Spleen (tissue), 11 donors: Measurements from ENCODE around the gene METTL21C. TPM values are rescaled to one million over a fixed set of nuclear protein-coding genes. Genes with fewer than 3 reads are reported as not detected.
A peak's percentile ranks its signal among the peaks of the same experiment; 100 is the strongest.

Experiments used
- DNase-seq: peaks from one replicate; pipeline ENCODE4 v3.0.0-alpha.2; 2020
- H3K27ac ChIP-seq, 8 donors: fragments of 200-600 bp; sonication (generic) in 7 of 8; 1 replicate in 4 of 8; 2 replicates in 4 of 8; pipeline versions ENCODE4 v1.5.0 to v1.8.0; 2016 to 2021; ENCODE audit warnings: inconsistent platforms in 4 of 8, mild to moderate bottlenecking in 4 of 8, moderate library complexity in 1 of 8
- H3K27me3 ChIP-seq, 7 donors: fragments of 200-600 bp; sonication (generic) in 6 of 7; replicated peaks in 1 of 7; 1 replicate in 4 of 7; 2 replicates in 3 of 7; pipeline versions ENCODE4 v1.5.0 to v1.8.0; 2016 to 2021; ENCODE audit warnings: inconsistent platforms in 3 of 7, mild to moderate bottlenecking in 1 of 7
- H3K36me3 ChIP-seq, 6 donors: fragments of 200-600 bp; sonication (generic) in 5 of 6; 1 replicate in 4 of 6; 2 replicates in 2 of 6; pipeline versions ENCODE4 v1.5.0 to v1.8.0; 2016 to 2021; ENCODE audit warnings: inconsistent platforms in 2 of 6
- H3K4me1 ChIP-seq, 6 donors: fragments of 200-600 bp; sonication (generic) in 5 of 6; 1 replicate in 3 of 6; 2 replicates in 3 of 6; pipeline versions ENCODE4 v1.5.0 to v1.8.0; 2016 to 2021; ENCODE audit warnings: inconsistent platforms in 3 of 6
- H3K4me3 ChIP-seq, 8 donors: fragments of 200-600 bp; sonication (generic) in 7 of 8; 1 replicate in 4 of 8; 2 replicates in 4 of 8; pipeline versions ENCODE4 v1.5.0 to v1.8.0; 2016 to 2021; ENCODE audit warnings: inconsistent platforms in 4 of 8, mild to moderate bottlenecking in 4 of 8, moderate library complexity in 2 of 8
- H3K9me3 ChIP-seq, 8 donors: fragments of 200-600 bp; sonication (generic) in 7 of 8; 1 replicate in 4 of 8; 2 replicates in 4 of 8; pipeline versions ENCODE4 v1.5.0 to v1.8.0; 2016 to 2021; ENCODE audit warnings: inconsistent platforms in 4 of 8
- CTCF ChIP-seq, 11 experiments: fragments of 200-600 bp in 7 of 11; fragments of 450-650 bp in 4 of 11; sonication (generic) in 4 of 11; IDR thresholded peaks in 8 of 11; conservative IDR thresholded peaks in 3 of 11; 1 replicate in 7 of 11; 2 replicates in 4 of 11; pipeline versions ENCODE4 v1.4.0 to v1.8.0; 2016 to 2021; ENCODE audit warnings: antibody characterized with exemption in 11 of 11, inconsistent platforms in 4 of 11, mild to moderate bottlenecking in 1 of 11
- POLR2A ChIP-seq, 3 donors: fragments of 450-650 bp; IDR thresholded peaks; one replicate each; pipeline ENCODE4 v1.5.1; 2017; ENCODE audit warnings: antibody characterized with exemption in 3 of 3, mild to moderate bottlenecking in 1 of 3
- POLR2AphosphoS5 ChIP-seq, 3 donors: sonication (generic); formaldehyde crosslinking; IDR thresholded peaks; one replicate each; pipeline ENCODE4 v1.5.1; 2017; ENCODE audit warnings: antibody characterized with exemption in 3 of 3
- WGBS, 5 donors: extraction: QIAGEN DNeasy Blood & Tissue Kit in 3 of 5; methylation state at CpG; one replicate each; pipeline versions ENCODE4 v1.1.5 to v1.1.7; 2013 to 2018; 5-methylcytosine and 5-hydroxymethylcytosine counted together
- intact Hi-C: fragments of 100-400 bp; cut with DNase I; formaldehyde crosslinking; loops from one replicate; pipeline ENCODE4 v1.15.0; 2023; ENCODE audit warnings: low total_unique reads
- polyA plus RNA-seq, 3 donors: library from polyadenylated mRNA; stranded (reverse); fragments of 200-250 nt; gene quantifications; one replicate each; pipeline ENCODE4 v1.2.1, GENCODE V29; 2013
- total RNA-seq, 7 donors: library from RNA; depleted of rRNA in 3 of 7; stranded (reverse); fragments of >200 nt in 3 of 7; fragmentation: NEBNext Ultra II Directional in 4 of 7; extraction: Animal tissue kit (Norgen Biotek cat#: 25700) in 4 of 7; gene quantifications; one replicate each; pipeline versions ENCODE4 v1.1.0 to v1.2.1, GENCODE V29; 2016 to 2021
- donor health status: healthy with polysubstance abuse.
- donor health status: DM: no; HTN: no; CAD: no; lungs with moderate emphysema.
- donor health status: DM: no; HTN: no; CAD: no.
- donor health status: Bipolar disorder and iron deficiency.
- donor health status: healthy.
- donor health status: DM: no; HTN: no; CAD: no.
- donor health status: DM: yes; HTN: yes; CAD: no.

The METTL21C gene
- total and polyA plus RNA-seq, 10 donors, result not detected

- H3K4me1 ChIP-seq, result peaks cover 0 to 12% (median 8%) of the 10 kb centered on the region in 6 donors
- H3K36me3 ChIP-seq, result peaks cover 0 to 19% (median 11%) of the 10 kb centered on the region in 6 donors
- H3K27ac ChIP-seq, result no peak overlapping the region
- peaks cover 0 to 2% (median 0%) of the 10 kb centered on the region in 7 donors for H3K27me3 ChIP-seq
- intact Hi-C loops, result no loop called here
- H3K4me3 ChIP-seq, result no peak overlapping the region
- peaks cover 0 to 7% (median 0%) of the 10 kb centered on the region in 8 donors for H3K9me3 ChIP-seq
- no peak for DNase-seq
- TF ChIP-seq CTCF (IDR thresholded peaks at IDR 0.05 in 8 of 11, conservative IDR thresholded peaks at IDR 0.05 in 3 of 11), result no peak
- no peak for TF ChIP-seq POLR2AphosphoS5 (IDR thresholded peaks at IDR 0.05)
- TF ChIP-seq POLR2A (IDR thresholded peaks at IDR 0.05), result no peak
- WGBS, 5 donors, result 74 to 85% (median 76%) methylated on average over 2 of the region's 2 CpGs
Observed at GRCh38 chr13:102683637-102684036, 11.2 kb downstream of the METTL21C start.

DNA sequence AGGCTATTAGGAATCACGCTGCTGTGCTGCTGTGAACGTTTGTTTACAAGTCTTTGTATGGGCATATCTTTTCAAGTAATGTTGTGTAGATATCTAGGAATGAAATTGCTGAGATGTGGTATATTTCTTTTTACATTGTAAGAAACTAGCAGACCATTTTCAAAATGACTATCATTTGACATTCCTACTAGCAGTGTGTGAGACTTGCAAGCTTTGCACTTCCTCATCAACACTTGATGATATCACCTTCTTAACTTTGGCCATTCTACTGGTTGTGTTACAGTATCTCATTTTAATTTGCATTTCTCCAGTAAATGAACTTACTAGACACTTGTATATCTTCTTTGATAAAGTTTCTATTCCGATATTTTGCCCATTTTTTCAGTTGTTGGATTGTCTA lies 12.1 kb downstream of the METTL21C start:
- 68 to 82% (median 71%) methylated on average over 3 of the region's 3 CpGs for WGBS, 5 donors
- intact Hi-C loops, result no loop called here

GRCh38 chr13:102682211-102682610 lies 12.6 kb downstream of the METTL21C start:
- peaks cover 0 to 7% (median 0%) of the 10 kb centered on the region in 8 donors for H3K9me3 ChIP-seq
- peaks cover 3 to 33% (median 20%) of the 10 kb centered on the region in 6 donors for H3K36me3 ChIP-seq
- intact Hi-C loops, result no loop called here
- no peaks in the 10 kb centered on the region for H3K27me3 ChIP-seq
- DNase-seq, result no peak
- H3K4me1 ChIP-seq, result peaks cover 0 to 12% (median 8%) of the 10 kb centered on the region in 6 donors
- WGBS, 5 donors, result 68 to 78% (median 75%) methylated on average over 4 of the region's 4 CpGs
- H3K4me3 ChIP-seq, result no peak overlapping the region
- TF ChIP-seq POLR2A (IDR thresholded peaks at IDR 0.05), result no peak
- TF ChIP-seq CTCF (IDR thresholded peaks at IDR 0.05 in 8 of 11, conservative IDR thresholded peaks at IDR 0.05 in 3 of 11), result no peak
- no peak overlapping the region for H3K27ac ChIP-seq

More for the DNA sequence above, 12.1 kb downstream of the METTL21C start:
- H3K4me3 ChIP-seq, result no peak overlapping the region
- H3K9me3 ChIP-seq, result peaks cover 0 to 7% (median 0%) of the 10 kb centered on the region in 8 donors
- H3K36me3 ChIP-seq, result peaks cover 0 to 28% (median 15%) of the 10 kb centered on the region in 6 donors
- no peak for DNase-seq
- no peak overlapping the region for H3K27ac ChIP-seq
- H3K27me3 ChIP-seq, result no peaks in the 10 kb centered on the region
- H3K4me1 ChIP-seq, result peaks cover 0 to 12% (median 8%) of the 10 kb centered on the region in 6 donors
- TF ChIP-seq POLR2AphosphoS5 (IDR thresholded peaks at IDR 0.05), result no peak
- no peak for TF ChIP-seq POLR2A (IDR thresholded peaks at IDR 0.05)
- TF ChIP-seq CTCF (IDR thresholded peaks at IDR 0.05 in 8 of 11, conservative IDR thresholded peaks at IDR 0.05 in 3 of 11), result no peak

GRCh38 chr13:102680842-102681740 lies 13.8 kb downstream of the METTL21C start:
- H3K4me1 ChIP-seq, result peaks cover 0 to 12% (median 8%) of the 10 kb centered on the region in 6 donors
- H3K27ac ChIP-seq, result peak overlapping the region in 4 of 8 donors; percentile 36 to 68 (median 64)
- peaks cover 0 to 7% (median 0%) of the 10 kb centered on the region in 8 donors for H3K9me3 ChIP-seq
- no peak for DNase-seq
- H3K27me3 ChIP-seq, result no peaks in the 10 kb centered on the region
- intact Hi-C loops, result no loop called here
- no peak overlapping the region for H3K4me3 ChIP-seq
- WGBS, 5 donors, result 44 to 59% (median 53%) methylated on average over 5 of the region's 5 CpGs
- peaks cover 5 to 44% (median 27%) of the 10 kb centered on the region in 6 donors for H3K36me3 ChIP-seq
- no peak for TF ChIP-seq CTCF (IDR thresholded peaks at IDR 0.05 in 8 of 11, conservative IDR thresholded peaks at IDR 0.05 in 3 of 11)
- TF ChIP-seq POLR2A (IDR thresholded peaks at IDR 0.05), result no peak
- no peak for TF ChIP-seq POLR2AphosphoS5 (IDR thresholded peaks at IDR 0.05)
